Activated T-cell treated with anti-CD3 and anti-CD28 coated beads for 24 hours (primary cell): ENCODE data around the gene PLA2G5.

Experiments
- DNase-seq: peaks from one replicate; pipeline ENCODE4 v3.0.0-alpha.2; 2020; ENCODE audit warnings: low read depth

Gene PLA2G5

GRCh38 chr1:20090119-20090518 is 20.1 kb downstream of the PLA2G5 start:
- no peak for DNase-seq

- no peak for DNase-seq
Measured at GRCh38 chr1:20090641-20091040, 20.6 kb downstream of the PLA2G5 start.

GRCh38 chr1:20093303-20093702 is 23.3 kb downstream of the PLA2G5 start:
- no peak for DNase-seq

GRCh38 chr1:20093940-20094391 is 24.0 kb downstream of the PLA2G5 start:
- no peak for DNase-seq

- DNase-seq = no peak
Measured at GRCh38 chr1:20095564-20096434, 25.8 kb downstream of the PLA2G5 start.

- no peak for DNase-seq
Measured at GRCh38 chr1:20096840-20097447, 26.9 kb downstream of the PLA2G5 start.

- DNase-seq = no peak
Measured at GRCh38 chr1:20099533-20099932, 29.5 kb downstream of the PLA2G5 start.

- peak; percentile 16 for DNase-seq
Measured at GRCh38 chr1:20100632-20101355, 30.8 kb downstream of the PLA2G5 start.

GRCh38 chr1:20102875-20103274 is 32.9 kb downstream of the PLA2G5 start:
- no peak for DNase-seq

GRCh38 chr1:20105856-20106255 is 35.9 kb downstream of the PLA2G5 start:
- no peak for DNase-seq

GRCh38 chr1:20107351-20107750 is 37.4 kb downstream of the PLA2G5 start:
- DNase-seq = no peak

GRCh38 chr1:20107796-20108195 is 37.8 kb downstream of the PLA2G5 start:
- no peak for DNase-seq

GRCh38 chr1:20108366-20109123 is 38.6 kb downstream of the PLA2G5 start:
- DNase-seq = no peak

GRCh38 chr1:20109223-20109856 is 39.3 kb downstream of the PLA2G5 start:
- no peak for DNase-seq

GRCh38 chr1:20110679-20111078 is 40.7 kb downstream of the PLA2G5 start:
- DNase-seq = no peak

GRCh38 chr1:20111452-20111851 is 41.5 kb downstream of the PLA2G5 start:
- DNase-seq = no peak

- DNase-seq = no peak
Measured at GRCh38 chr1:20112279-20113000, 42.4 kb downstream of the PLA2G5 start.

- DNase-seq = no peak
Measured at GRCh38 chr1:20114021-20114648, 44.1 kb downstream of the PLA2G5 start.

- no peak for DNase-seq
Measured at GRCh38 chr1:20115479-20115878, 45.5 kb downstream of the PLA2G5 start.

GRCh38 chr1:20115916-20116315 is 45.9 kb downstream of the PLA2G5 start:
- DNase-seq = no peak
